Stimulated activated CD4-positive, alpha-beta T cell treated with anti-CD3 and anti-CD28 coated beads, Interleukin-4, amount 100 ng/mL, for 48 hours (primary cell): ENCODE results near the gene DSC1.
"Not testable (repeated sequence)": the region's sequence is repeated elsewhere in the genome, so short reads cannot be mapped to it uniquely, and the experiment has no call there.

Source experiments
- DNase-seq, 2 donors: peaks; one replicate each; pipeline ENCODE4 v3.0.0-alpha.2; 2020; ENCODE audit warnings: low read depth in 2 of 2

Gene DSC1

GRCh38 chr18:31171144-31171839 lies 8.6 kb upstream of the DSC1 start:
- no peak for DNase-seq

GRCh38 chr18:31170335-31170734 lies 7.7 kb upstream of the DSC1 start:
- no peak for DNase-seq

GRCh38 chr18:31162419-31162793 lies 250 bp downstream of the DSC1 start:
- DNase-seq: no peak

- no peak for DNase-seq
Measured at GRCh38 chr18:31161757-31162418, 768 bp downstream of the DSC1 start.

DNA sequence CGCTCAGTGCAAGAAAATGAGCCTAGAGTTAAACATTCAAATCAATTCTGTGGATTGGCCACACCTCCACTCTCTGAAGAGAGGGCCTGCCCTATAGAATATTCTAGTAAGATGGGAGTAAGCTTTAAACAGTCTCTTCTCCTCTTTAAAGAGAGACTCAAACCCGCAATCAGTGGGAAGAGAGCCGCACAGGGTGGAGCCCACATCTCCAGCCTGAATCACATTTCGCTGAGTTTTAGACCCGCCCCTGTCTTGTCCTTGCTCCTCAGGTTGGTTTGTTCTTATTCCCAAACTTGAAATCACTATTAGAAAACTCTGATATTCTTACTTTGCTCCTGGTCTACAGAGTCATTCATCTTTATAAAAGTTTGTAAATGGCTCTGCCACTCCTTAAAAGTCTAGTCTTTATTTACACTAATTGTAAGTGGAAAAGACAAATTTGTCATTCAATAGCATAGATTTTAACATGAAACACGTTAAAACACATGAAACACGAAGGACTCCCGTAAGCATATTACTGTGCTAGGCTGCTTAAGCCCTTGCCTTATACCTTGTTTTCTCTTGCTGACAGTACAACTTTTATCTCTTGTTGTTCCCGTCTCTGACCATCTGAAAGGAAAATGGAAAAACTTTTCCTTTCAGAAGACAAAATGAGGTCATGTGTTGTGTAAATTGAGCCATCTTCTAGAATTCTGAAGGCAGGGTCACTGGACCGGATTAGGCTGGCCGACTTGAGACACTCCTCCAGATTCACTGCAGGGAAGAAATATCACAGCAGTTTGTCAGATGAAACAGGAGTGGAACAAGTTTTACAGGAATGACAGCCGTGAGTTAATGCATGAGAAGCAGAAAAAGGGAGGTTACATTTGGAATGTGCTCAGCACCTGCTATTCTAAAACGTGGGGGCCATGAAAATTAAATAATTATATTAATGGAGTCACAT lies 5.6 kb downstream of the DSC1 start:
- no peak for DNase-seq

- DNase-seq: no peak
Measured at GRCh38 chr18:31155498-31155897, 7.2 kb downstream of the DSC1 start.

- no peak for DNase-seq
Measured at GRCh38 chr18:31154181-31154580, 8.5 kb downstream of the DSC1 start.

DNA sequence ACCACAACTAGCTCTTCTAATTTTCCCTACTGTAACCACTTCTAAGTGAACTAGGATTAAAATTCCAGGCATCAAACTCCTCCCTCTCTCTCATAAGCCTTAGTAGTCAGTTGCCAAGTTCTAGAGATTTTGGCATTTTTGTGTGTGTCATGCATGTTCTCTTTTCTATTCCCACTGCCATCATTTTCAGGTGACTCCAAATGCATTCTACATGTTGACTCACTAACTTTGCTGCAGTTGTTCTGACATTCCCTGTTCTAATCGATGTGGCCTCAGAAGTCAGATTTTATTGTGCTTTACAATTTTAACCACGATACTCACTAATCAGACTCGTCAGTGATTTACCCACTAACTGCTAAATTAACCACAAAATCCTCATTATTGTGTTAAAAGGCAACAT lies 13.3 kb downstream of the DSC1 start:
- DNase-seq: no peak

DNA sequence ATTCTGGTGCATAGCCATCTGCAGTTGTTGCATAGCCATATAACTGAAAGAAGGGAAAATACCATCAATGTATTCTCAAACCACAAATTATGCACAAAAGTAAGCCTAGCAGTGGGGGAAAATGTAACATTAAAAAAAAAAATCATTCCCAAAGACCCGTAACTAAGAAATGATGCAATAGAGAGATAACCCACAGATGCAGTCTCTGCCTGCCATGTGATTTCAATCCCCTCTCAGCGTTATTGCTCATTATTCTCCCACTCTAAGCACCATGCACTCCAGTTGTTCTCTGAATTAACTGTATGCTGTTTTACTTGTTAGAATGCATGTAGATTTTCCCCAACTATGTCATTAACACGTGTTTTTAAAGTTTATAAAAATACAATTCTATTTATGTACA lies 14.1 kb downstream of the DSC1 start:
- DNase-seq: no peak

GRCh38 chr18:31146809-31147208 lies 15.8 kb downstream of the DSC1 start:
- no peak for DNase-seq

GRCh38 chr18:31143025-31143424 lies 19.6 kb downstream of the DSC1 start:
- no peak for DNase-seq

DNA sequence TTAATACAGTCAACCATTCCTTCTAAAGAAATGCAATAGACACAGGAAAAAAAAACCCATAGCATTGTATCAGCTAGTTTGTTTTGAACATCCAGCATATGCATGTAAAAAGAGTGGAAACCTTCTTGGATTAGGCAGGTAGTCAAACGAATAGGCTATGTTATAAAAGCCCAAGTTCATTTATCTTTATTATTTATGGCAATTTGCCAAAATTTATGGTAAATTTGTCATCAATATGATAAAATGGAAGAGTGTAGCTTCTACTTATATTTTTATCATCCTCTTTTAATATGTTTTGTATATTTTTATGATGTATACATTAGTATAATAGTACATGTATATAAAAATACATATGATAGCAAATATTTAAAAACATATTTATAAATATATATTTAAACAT lies 23.9 kb downstream of the DSC1 start:
- DNase-seq: no peak

GRCh38 chr18:31134988-31135529 lies 27.6 kb downstream of the DSC1 start:
- no peak for DNase-seq

DNA sequence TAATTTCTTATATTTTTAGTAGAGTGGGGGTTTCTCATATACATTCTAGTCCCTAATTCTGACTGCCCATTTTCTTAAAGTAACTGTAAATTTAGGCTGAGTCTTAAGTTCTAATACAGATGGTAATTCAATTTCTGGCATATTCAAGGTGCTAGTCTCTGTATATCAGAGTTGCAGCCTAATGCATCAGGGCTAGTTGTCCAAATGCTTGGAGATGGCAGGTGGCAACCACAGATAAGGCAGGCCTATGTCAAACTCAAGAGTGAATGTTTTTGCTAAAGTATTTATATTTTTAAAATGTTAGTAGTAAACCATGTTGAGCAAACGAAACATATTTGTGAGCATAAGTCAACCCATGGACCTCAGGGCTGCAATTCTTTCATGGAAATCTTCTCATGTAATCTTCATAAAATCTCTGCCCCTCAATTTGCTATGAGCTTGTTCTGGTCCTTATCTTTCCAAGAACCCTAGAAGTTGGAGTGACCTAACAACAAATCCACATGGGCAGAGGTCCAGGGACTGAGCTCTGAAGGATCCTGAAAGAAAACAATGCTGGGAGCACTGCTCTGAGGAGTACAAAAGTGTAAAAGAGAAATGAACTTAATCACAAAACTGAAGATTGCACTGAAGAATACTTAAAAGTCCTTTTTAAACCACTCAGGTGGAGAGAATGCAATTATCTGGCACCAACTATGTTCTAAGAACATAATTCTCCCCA lies 33.1 kb downstream of the DSC1 start:
- DNase-seq: no peak

DNA sequence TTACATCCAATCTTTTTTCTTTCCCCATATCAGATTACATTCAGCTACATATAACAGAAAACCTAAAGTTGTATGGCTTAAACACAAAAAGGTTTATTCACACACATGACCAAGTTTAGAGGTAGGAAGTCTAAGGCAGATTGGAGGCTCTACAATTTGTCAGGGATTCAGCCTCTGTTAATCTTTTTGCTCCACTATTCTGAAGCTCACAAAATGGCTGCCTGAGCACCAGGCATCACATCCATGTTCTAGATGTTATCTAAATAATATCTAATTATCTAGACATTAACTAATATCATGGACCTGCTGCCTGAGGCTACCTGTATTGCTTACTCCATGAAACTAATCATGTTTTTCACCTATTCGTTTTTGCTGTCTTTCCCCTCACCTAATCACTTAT lies 36.8 kb downstream of the DSC1 start:
- DNase-seq: no peak

GRCh38 chr18:31123125-31123524 lies 39.5 kb downstream of the DSC1 start:
- not testable (repeated sequence) for DNase-seq

GRCh38 chr18:31120594-31120993 lies 42.1 kb downstream of the DSC1 start:
- no peak for DNase-seq

DNA sequence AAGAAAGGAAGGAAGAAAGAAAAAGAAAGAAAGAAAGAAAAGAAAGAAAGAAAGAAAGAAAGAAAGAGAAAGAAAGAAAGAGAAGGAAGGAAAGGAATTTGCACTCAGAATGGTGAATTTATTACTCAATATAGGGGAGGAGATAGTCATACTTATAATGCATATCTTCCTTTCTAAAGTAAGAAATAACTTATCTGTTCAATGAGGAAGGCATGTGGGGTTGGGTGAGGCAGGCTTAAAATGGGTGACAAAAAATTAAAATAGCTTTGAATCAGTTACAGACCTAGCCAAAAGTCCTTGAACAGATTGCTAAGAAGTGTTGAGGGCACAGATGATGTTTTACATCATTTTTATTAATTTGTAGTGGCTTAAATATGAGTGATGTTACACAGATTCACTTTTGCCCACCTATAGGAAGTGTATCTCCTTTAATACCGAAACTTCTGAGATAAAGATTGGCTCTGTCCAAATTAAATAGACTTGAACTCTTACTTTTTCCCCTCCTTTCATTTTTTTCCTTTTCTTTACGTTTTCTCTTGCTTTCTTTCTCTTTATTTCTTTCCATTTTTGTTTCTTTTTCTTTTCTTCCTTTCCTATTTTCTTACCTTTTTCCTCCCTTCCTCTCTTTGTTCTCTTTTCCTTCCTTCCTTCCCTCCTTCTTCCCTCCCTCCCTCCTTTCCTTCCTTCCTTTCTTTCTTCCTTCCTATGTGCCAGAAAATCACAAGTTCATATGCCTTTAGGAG lies 45.6 kb downstream of the DSC1 start:
- DNase-seq: no peak

GRCh38 chr18:31112804-31113203 lies 49.9 kb downstream of the DSC1 start:
- DNase-seq: no peak

GRCh38 chr18:31105733-31106132 lies 56.9 kb downstream of the DSC1 start:
- DNase-seq: no peak

DNA sequence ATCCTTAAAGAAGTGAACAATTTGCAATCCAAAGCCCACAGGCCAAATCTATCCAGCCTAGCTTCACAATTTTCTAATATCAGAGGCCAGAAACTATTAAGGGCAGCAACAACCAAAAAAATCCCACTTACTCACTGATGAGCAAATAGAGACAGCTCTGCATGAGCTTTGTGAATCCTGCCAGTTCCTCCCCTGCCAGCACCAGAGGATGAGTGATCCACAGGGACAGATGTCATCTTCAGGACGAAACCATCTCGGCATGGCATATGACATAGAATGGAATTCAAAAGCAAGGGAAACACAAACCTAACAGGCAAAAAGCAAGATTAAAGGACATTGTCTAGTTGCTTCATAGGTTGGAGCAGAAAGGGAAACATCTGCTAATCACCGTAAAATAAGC lies 58.2 kb downstream of the DSC1 start:
- no peak for DNase-seq
